ENCODE data around the gene CDK10. TPM values are rescaled to one million over a fixed set of nuclear protein-coding genes. Genes with fewer than 3 reads are reported as not detected.
"Not testable (repeated sequence)": the region's sequence is repeated elsewhere in the genome, so short reads cannot be mapped to it uniquely, and the experiment has no call there.

Gene CDK10
- total RNA-seq, 5 donors from 2014 or later (not counting 1 experiment from before 2014, with no cell fraction given): 108 to 163 (median 138) TPM

DNA sequence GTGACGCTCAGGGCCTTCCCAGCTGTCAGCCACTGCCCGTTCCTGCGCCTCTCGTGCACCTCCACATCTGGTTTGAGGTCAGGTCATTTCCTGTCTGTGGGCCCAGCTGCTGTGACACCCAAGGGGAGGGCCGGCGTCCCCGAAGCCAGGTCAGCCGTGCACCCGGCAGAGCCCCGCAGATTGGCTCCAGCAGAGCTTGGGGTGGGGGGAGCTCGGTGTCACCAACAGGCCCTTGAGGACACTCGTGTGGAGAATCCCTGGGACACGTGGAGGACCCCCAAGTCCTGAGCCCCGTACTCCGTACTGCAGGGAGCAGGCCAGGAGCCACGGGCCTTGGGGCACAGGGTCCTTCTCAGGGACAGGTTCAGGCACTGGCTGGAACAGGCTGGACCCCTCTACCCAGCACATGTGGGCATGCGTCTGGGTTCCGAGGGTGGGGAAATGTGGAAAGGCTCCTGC is 10.2 kb downstream of the CDK10 start:
- Histone ChIP-seq H3K27me3 (replicated peaks in 1 of 2; ENCODE audit: control insufficient read depth in 2 of 2, extremely low read depth in 1 of 2, insufficient read depth in 2 of 2, low read length in 1 of 2) (no peaks in the 10 kb centered on the region), H3K4me1 (ENCODE audit: control insufficient read depth in 1 of 2, extremely low read depth in 1 of 2, insufficient read depth in 2 of 2, low read length in 2 of 2) (peaks cover 2 to 39% of the 10 kb centered on the region in 2 experiments), H3K27ac (ENCODE audit: low read length) (no peak overlapping the region), H3K36me3 (ENCODE audit: control insufficient read depth in 2 of 2, extremely low read depth in 1 of 2, insufficient read depth in 1 of 2, low read length in 1 of 2) (peaks cover 16 to 39% of the 10 kb centered on the region in 2 donors), H3K9me3 (no peaks in the 10 kb centered on the region), H3K4me3 (ENCODE audit: control insufficient read depth in 1 of 2, extremely low read depth in 1 of 2, low read length in 1 of 2) (no peak overlapping the region)
- ATAC-seq (replicated peaks in 1 of 4): no peak
- ChIA-PET POLR2A (interaction anchor here in 1 of 2 donors (0.6 kb wide), 1 partner anchor 20 kb away, joined by 3 read pairs; no protein-coding TSS in a partner anchor), CTCF (no interaction called here)
- Mint-ChIP-seq H3K27me3 (no peaks in the 10 kb centered on the region), H3K36me3 (peaks cover 5% of the 10 kb centered on the region), H3K27ac (no peak overlapping the region), H3K9me3 (no peaks in the 10 kb centered on the region), H3K4me3 (no peak overlapping the region), H3K4me1 (peaks cover 5 to 30% (median 16%) of the 10 kb centered on the region in 3 donors)
- DNase-seq: peak in 8 of 35 experiments; percentile 27 to 59 (median 30)
- WGBS (ENCODE audit: insufficient coverage): 23% methylated on average over 15 of the region's 18 CpGs

DNA sequence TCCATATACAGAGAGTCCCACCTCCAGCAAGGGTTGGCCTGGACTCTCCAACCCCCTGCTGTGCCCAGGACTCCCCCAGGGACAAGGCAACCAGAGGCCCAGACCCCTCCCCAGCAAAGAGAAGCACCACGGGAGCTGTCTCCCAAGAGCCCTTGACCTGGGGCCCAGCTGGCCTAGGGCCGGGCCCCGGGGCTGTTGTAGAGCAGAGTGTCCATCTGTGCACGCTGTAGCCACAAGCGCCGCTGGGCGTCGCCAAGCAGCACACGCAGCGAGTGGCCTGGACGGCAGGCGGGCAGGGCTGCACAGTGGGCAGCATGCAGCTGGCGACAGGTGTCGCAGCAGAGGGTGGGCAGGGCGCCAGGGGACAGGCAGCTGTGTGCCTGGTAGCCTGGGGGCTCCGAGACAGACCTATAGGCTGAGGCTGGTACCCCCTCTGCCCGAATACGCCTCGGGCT is 10.7 kb downstream of the CDK10 start:
- no peak for DNase-seq
- WGBS (ENCODE audit: insufficient coverage): 98% methylated on average over 16 of the region's 19 CpGs
- CTCF ChIA-PET: no interaction called here
- Histone ChIP-seq H3K36me3 (ENCODE audit: control insufficient read depth in 2 of 2, extremely low read depth in 1 of 2, insufficient read depth in 1 of 2, low read length in 1 of 2) (peaks cover 12 to 34% of the 10 kb centered on the region in 2 donors), H3K4me3 (ENCODE audit: control insufficient read depth in 1 of 2, extremely low read depth in 1 of 2, low read length in 1 of 2) (no peak overlapping the region), H3K9me3 (no peaks in the 10 kb centered on the region), H3K27me3 (replicated peaks in 1 of 2; ENCODE audit: control insufficient read depth in 2 of 2, extremely low read depth in 1 of 2, insufficient read depth in 2 of 2, low read length in 1 of 2) (no peaks in the 10 kb centered on the region), H3K27ac (ENCODE audit: low read length) (no peak overlapping the region), H3K4me1 (ENCODE audit: control insufficient read depth in 1 of 2, extremely low read depth in 1 of 2, insufficient read depth in 2 of 2, low read length in 2 of 2) (peaks cover 2 to 41% of the 10 kb centered on the region in 2 experiments)
- Mint-ChIP-seq H3K9me3 (no peaks in the 10 kb centered on the region), H3K27me3 (no peaks in the 10 kb centered on the region), H3K36me3 (peaks cover 5% of the 10 kb centered on the region), H3K4me1 (peaks cover 5 to 32% (median 18%) of the 10 kb centered on the region in 3 donors), H3K27ac (no peak overlapping the region), H3K4me3 (no peak overlapping the region)
- no peak for ATAC-seq (replicated peaks in 1 of 4)
- POLR2A ChIA-PET: no interaction called here

GRCh38 chr16:89697616-89698331 is 11.3 kb downstream of the CDK10 start:
- Histone ChIP-seq H3K9me3 (no peaks in the 10 kb centered on the region), H3K36me3 (ENCODE audit: control insufficient read depth in 2 of 2, extremely low read depth in 1 of 2, insufficient read depth in 1 of 2, low read length in 1 of 2) (peaks cover 12 to 30% of the 10 kb centered on the region in 2 donors), H3K4me1 (ENCODE audit: control insufficient read depth in 1 of 2, extremely low read depth in 1 of 2, insufficient read depth in 2 of 2, low read length in 2 of 2) (peaks cover 4 to 47% of the 10 kb centered on the region in 2 experiments), H3K27me3 (replicated peaks in 1 of 2; ENCODE audit: control insufficient read depth in 2 of 2, extremely low read depth in 1 of 2, insufficient read depth in 2 of 2, low read length in 1 of 2) (no peaks in the 10 kb centered on the region), H3K4me3 (ENCODE audit: control insufficient read depth in 1 of 2, extremely low read depth in 1 of 2, low read length in 1 of 2) (no peak overlapping the region), H3K27ac (ENCODE audit: low read length) (no peak overlapping the region)
- ATAC-seq (replicated peaks in 1 of 4) (no peak), DNase-seq (no peak)
- ChIA-PET POLR2A (no interaction called here), CTCF (interaction anchor here in 1 of 2 donors (0.6 kb wide), 2 partner anchors 153 to 174 kb away, joined by 3 to 4 read pairs; no protein-coding TSS in a partner anchor)
- Mint-ChIP-seq H3K36me3 (peaks cover 5% of the 10 kb centered on the region), H3K27me3 (no peaks in the 10 kb centered on the region), H3K27ac (no peak overlapping the region), H3K4me3 (no peak overlapping the region), H3K9me3 (no peaks in the 10 kb centered on the region), H3K4me1 (peaks cover 5 to 37% (median 23%) of the 10 kb centered on the region in 3 donors)
- 93% methylated on average over 23 of the region's 32 CpGs for WGBS (ENCODE audit: insufficient coverage)

- H3K36me3 Mint-ChIP-seq; H3K27me3 ChIP-seq (replicated peaks in 1 of 2; ENCODE audit: control insufficient read depth in 2 of 2, extremely low read depth in 1 of 2, insufficient read depth in 2 of 2, low read length in 1 of 2); DNase-seq; H3K4me3 Mint-ChIP-seq; ATAC-seq (replicated peaks in 1 of 4); H3K9me3 ChIP-seq; H3K9me3 Mint-ChIP-seq; H3K4me3 ChIP-seq (ENCODE audit: control insufficient read depth in 1 of 2, extremely low read depth in 1 of 2, low read length in 1 of 2); H3K27ac ChIP-seq (ENCODE audit: low read length); H3K27me3 Mint-ChIP-seq: not testable (repeated sequence)
- ChIA-PET CTCF (interaction anchor here (0.5 to 2.2 kb wide), 4 partner anchors 37 to 173 kb away, joined by 3 to 15 read pairs (median 4); no protein-coding TSS in a partner anchor), POLR2A (interaction anchor here in 1 of 2 donors (0.8 kb wide), 1 partner anchor 112 kb away, joined by 5 read pairs; no protein-coding TSS in a partner anchor)
- H3K36me3 ChIP-seq (ENCODE audit: control insufficient read depth in 2 of 2, extremely low read depth in 1 of 2, insufficient read depth in 1 of 2, low read length in 1 of 2): peaks cover 9 to 23% of the 10 kb centered on the region in 2 donors
- WGBS (ENCODE audit: insufficient coverage): no CpG with 5 or more reads among the region's 14 CpGs
- peaks cover 5 to 37% (median 23%) of the 10 kb centered on the region in 3 donors for H3K4me1 Mint-ChIP-seq
- peak overlapping the region in 1 of 2 donors; percentile 22 for H3K27ac Mint-ChIP-seq
- peaks cover 4 to 51% of the 10 kb centered on the region in 2 experiments for H3K4me1 ChIP-seq (ENCODE audit: control insufficient read depth in 1 of 2, extremely low read depth in 1 of 2, insufficient read depth in 2 of 2, low read length in 2 of 2)
Measured at GRCh38 chr16:89698717-89699116, 12.2 kb downstream of the CDK10 start.

DNA sequence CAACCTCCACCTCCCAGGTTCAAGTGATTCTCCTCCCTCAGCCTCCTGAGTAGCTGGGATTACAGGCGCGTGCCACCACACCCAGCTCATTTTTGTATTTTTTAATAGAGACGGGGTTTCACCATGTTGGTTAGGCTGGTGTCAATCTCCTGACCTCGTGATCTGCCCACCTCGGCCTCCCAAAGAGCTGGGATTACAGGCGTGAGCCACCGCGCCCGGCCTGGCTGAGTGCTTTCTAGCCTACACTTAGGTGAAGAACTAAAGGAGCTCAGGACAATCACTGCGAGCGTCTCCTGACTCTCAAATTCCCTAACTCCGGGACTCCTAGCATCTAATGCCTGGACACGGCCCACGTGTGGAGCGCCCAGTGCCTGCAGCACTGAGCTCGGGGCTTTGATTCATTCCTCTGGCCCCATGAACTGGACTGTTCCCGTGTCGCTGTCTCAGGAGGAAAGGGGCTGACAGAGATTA is 13.2 kb downstream of the CDK10 start:
- not testable (repeated sequence) for DNase-seq; H3K9me3 ChIP-seq; H3K9me3 Mint-ChIP-seq; H3K27me3 ChIP-seq (replicated peaks in 1 of 2; ENCODE audit: control insufficient read depth in 2 of 2, extremely low read depth in 1 of 2, insufficient read depth in 2 of 2, low read length in 1 of 2); H3K4me3 ChIP-seq (ENCODE audit: control insufficient read depth in 1 of 2, extremely low read depth in 1 of 2, low read length in 1 of 2); H3K36me3 Mint-ChIP-seq; H3K27me3 Mint-ChIP-seq; ATAC-seq (replicated peaks in 1 of 4)
- Histone ChIP-seq H3K36me3 (ENCODE audit: control insufficient read depth in 2 of 2, extremely low read depth in 1 of 2, insufficient read depth in 1 of 2, low read length in 1 of 2) (peaks cover 4 to 17% of the 10 kb centered on the region in 2 donors), H3K27ac (ENCODE audit: low read length) (peak overlapping the region; percentile 86), H3K4me1 (ENCODE audit: control insufficient read depth in 1 of 2, extremely low read depth in 1 of 2, insufficient read depth in 2 of 2, low read length in 2 of 2) (peaks cover 4 to 51% of the 10 kb centered on the region in 2 experiments)
- CTCF ChIA-PET: interaction anchor here (0.9 to 2.2 kb wide), 11 partner anchors 13 to 211 kb away, joined by 4 to 18 read pairs (median 6); partner anchors contain the start of genes CDK10 (in 1 of the 2) and TCF25 (in 1 of the 2)
- 78% methylated on average over 14 of the region's 18 CpGs for WGBS (ENCODE audit: insufficient coverage)
- POLR2A ChIA-PET: interaction anchor here (0.6 to 0.8 kb wide), 2 partner anchors 24 to 111 kb away, joined by 3 to 5 read pairs; no protein-coding TSS in a partner anchor
- H3K4me1 Mint-ChIP-seq: peaks cover 5 to 37% (median 23%) of the 10 kb centered on the region in 3 donors
- H3K4me3 Mint-ChIP-seq: peak overlapping the region in 2 of 3 donors; percentile 69 to 77
- H3K27ac Mint-ChIP-seq: peak overlapping the region in 1 of 2 donors; percentile 43

GRCh38 chr16:89700100-89700648 is 13.7 kb downstream of the CDK10 start:
- DNase-seq: peak; percentile 82 to 99 (median 93)
- H3K9me3 ChIP-seq: no peaks in the 10 kb centered on the region
- Mint-ChIP-seq H3K27me3 (no peaks in the 10 kb centered on the region), H3K9me3 (no peaks in the 10 kb centered on the region), H3K4me3 (peak overlapping the region; percentile 63 to 77 (median 69)), H3K36me3 (no peaks in the 10 kb centered on the region), H3K4me1 (peaks cover 5 to 36% (median 23%) of the 10 kb centered on the region in 3 donors), H3K27ac (peak overlapping the region; percentile 43 to 66)
- WGBS (ENCODE audit: insufficient coverage): 1% methylated on average over 30 of the region's 30 CpGs
- H3K27ac ChIP-seq (ENCODE audit: low read length): peak overlapping the region; percentile 86
- POLR2A ChIA-PET: no interaction called here
- peak overlapping the region; percentile 71 for H3K4me3 ChIP-seq (ENCODE audit: control insufficient read depth in 1 of 2, extremely low read depth in 1 of 2, low read length in 1 of 2)
- H3K27me3 ChIP-seq (replicated peaks in 1 of 2; ENCODE audit: control insufficient read depth in 2 of 2, extremely low read depth in 1 of 2, insufficient read depth in 2 of 2, low read length in 1 of 2): peaks cover 0 to 2% of the 10 kb centered on the region in 2 experiments
- peaks cover 4 to 14% of the 10 kb centered on the region in 2 donors for H3K36me3 ChIP-seq (ENCODE audit: control insufficient read depth in 2 of 2, extremely low read depth in 1 of 2, insufficient read depth in 1 of 2, low read length in 1 of 2)
- CTCF ChIA-PET: interaction anchor here (0.9 to 2.2 kb wide), 12 partner anchors 13 to 210 kb away, joined by 4 to 18 read pairs (median 6); partner anchors contain the start of genes CDK10 (in 1 of the 2) and TCF25 (in 1 of the 2)
- H3K4me1 ChIP-seq (ENCODE audit: control insufficient read depth in 1 of 2, extremely low read depth in 1 of 2, insufficient read depth in 2 of 2, low read length in 2 of 2): peaks cover 4 to 49% of the 10 kb centered on the region in 2 experiments
- peak; percentile 10 to 38 (median 18) for ATAC-seq (replicated peaks in 1 of 4)

Measured in T-cell (primary cell).